OCI-LY7 (cell line): ENCODE measurements around the gene RCL1. TPM values are rescaled to one million over a fixed set of nuclear protein-coding genes. Genes with fewer than 3 reads are reported as not detected.
A peak's percentile ranks its signal among the peaks of the same experiment; 100 is the strongest.

Source experiments
- BruUV-seq: library from RNA; stranded (reverse); fragments of 400-500 nt; replicated peaks from 2 replicates; lab custom pipeline; 2021; lab: Mats Ljungman, UMichigan
- CTCF ChIA-PET: fragments of 300-600 bp; sonication (Branson Sonifier 250); formaldehyde crosslinking; loops from one replicate; lab custom pipeline; 2022; ENCODE audit warnings: antibody characterized with exemption; ENCODE audit not compliant: unreplicated experiment; lab: Charles Lee
- POLR2A ChIA-PET: fragments of 300-600 bp; sonication (Branson Sonifier 250); formaldehyde crosslinking; loops from one replicate; lab custom pipeline; 2022; ENCODE audit warnings: antibody characterized with exemption; lab: Charles Lee
- DNase-seq: peaks from one replicate; pipeline ENCODE4 v3.0.0-alpha.2; 2015; ENCODE audit warnings: low spot score
- H2AFZ ChIP-seq: fragments of 200-600 bp; sonication (generic), shearing (Covaris generic); 2 replicates; pipeline ENCODE4 v1.6.1; 2014; ENCODE audit warnings: mild to moderate bottlenecking, antibody characterized with exemption, low read length, moderate library complexity
- H3K27ac ChIP-seq: fragments of 200-600 bp; sonication (generic); 2 replicates; pipeline ENCODE4 v1.5.1; 2014; ENCODE audit warnings: mixed run types, low read depth, mild to moderate bottlenecking, moderate library complexity, low read length, inconsistent platforms; ENCODE audit not compliant: poor library complexity, severe bottlenecking
- H3K36me3 ChIP-seq: fragments of 200-600 bp; sonication (generic); 2 replicates; pipeline ENCODE4 v1.6.1; 2014; ENCODE audit warnings: mild to moderate bottlenecking, antibody characterized with exemption, low read length, moderate library complexity, mixed read lengths; ENCODE audit not compliant: insufficient read depth
- H3K4me1 ChIP-seq: fragments of 200-600 bp; sonication (generic); 2 replicates; pipeline ENCODE4 v1.5.1; 2014; ENCODE audit warnings: mild to moderate bottlenecking, low read length; ENCODE audit not compliant: insufficient read depth, poor library complexity, severe bottlenecking
- H3K4me2 ChIP-seq: fragments of 200-600 bp; sonication (generic); 2 replicates; pipeline ENCODE4 v1.6.1; 2014; ENCODE audit warnings: mild to moderate bottlenecking, low read length
- H3K4me3 ChIP-seq: fragments of 200-600 bp; sonication (generic); 2 replicates; pipeline ENCODE4 v1.5.1; 2014; ENCODE audit warnings: mild to moderate bottlenecking, low read depth, low read length; ENCODE audit not compliant: poor library complexity, severe bottlenecking
- H3K79me2 ChIP-seq: fragments of 200-600 bp; sonication (generic); 2 replicates; pipeline ENCODE4 v1.6.1; 2016; ENCODE audit warnings: low read depth, mild to moderate bottlenecking, low read length, moderate library complexity, mixed read lengths; ENCODE audit not compliant: insufficient read depth
- H3K9me2 ChIP-seq: fragments of 200-600 bp; sonication (generic); 2 replicates; pipeline ENCODE4 v1.6.1; 2016; ENCODE audit warnings: mild to moderate bottlenecking, low read length, mixed read lengths; ENCODE audit not compliant: insufficient read depth
- H3K9me3 ChIP-seq: fragments of 200-600 bp; sonication (generic); 2 replicates; pipeline ENCODE4 v1.6.1; 2014; ENCODE audit warnings: mild to moderate bottlenecking, mixed run types, low read length, mixed read lengths
- H4K20me1 ChIP-seq: fragments of 200-600 bp; sonication (generic); 2 replicates; pipeline ENCODE4 v1.6.1; 2014; ENCODE audit warnings: mild to moderate bottlenecking, antibody characterized with exemption, low read length, moderate library complexity, mixed read lengths; ENCODE audit not compliant: insufficient read depth
- EZH2phosphoT487 ChIP-seq: fragments of 200-600 bp; sonication (generic); IDR thresholded peaks from 2 replicates; pipeline ENCODE4 v1.6.1; 2018; ENCODE audit warnings: low read depth, borderline replicate concordance, mild to moderate bottlenecking, mixed run types, antibody characterized with exemption, low read length, moderate library complexity, mixed read lengths
- intact Hi-C: fragments of 100-400 bp; cut with micrococcal nuclease; formaldehyde crosslinking; loops from one replicate; pipeline ENCODE4 v1.10.0; 2022; ENCODE audit not compliant: unreplicated experiment
- total RNA-seq, 2 experiments: library from RNA; depleted of rRNA in 1 of 2; stranded (reverse); fragments of >200 nt in 1 of 2; shearing (Covaris generic) in 1 of 2; gene quantifications; 2 replicates each; pipeline ENCODE4 v1.2.3, GENCODE V29; 2014 to 2022
- TF ChIP-seq, protein P1 (sequence below): fragments of 200-600 bp; sonication (generic); conservative IDR thresholded peaks from 2 replicates; pipeline ENCODE4 v1.5.1; 2014; ENCODE audit warnings: mild to moderate bottlenecking, antibody characterized with exemption, low read length, moderate library complexity, mixed read lengths

RCL1 gene
- total RNA-seq, 2 experiments from 2014 or later: 27.5 to 31.3 TPM

DNA sequence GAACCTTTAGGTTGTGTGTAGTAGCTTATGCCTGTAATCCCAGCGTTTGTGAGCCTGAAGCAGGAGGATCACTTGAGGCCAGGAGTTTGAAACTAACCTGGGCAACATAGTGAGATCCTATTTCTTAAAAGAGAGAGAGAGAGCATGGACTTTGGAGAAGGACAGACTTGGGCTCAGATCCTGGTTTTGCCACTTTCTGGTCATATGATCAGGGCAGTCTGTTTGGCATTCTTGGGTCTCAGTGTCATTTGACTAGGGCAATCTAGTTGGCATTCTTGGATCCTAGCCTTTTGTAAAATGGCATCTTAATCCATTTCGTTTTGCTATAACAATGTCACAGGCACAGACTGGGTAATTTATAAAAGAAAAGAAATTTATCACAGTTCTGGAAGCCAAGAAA lies 28.4 kb downstream of the RCL1 start:
- H4K20me1 ChIP-seq: peaks cover 18% of the 10 kb centered on the region
- H3K4me2 ChIP-seq: no peak overlapping the region
- no peak overlapping the region for H3K4me3 ChIP-seq
- peaks cover 12% of the 10 kb centered on the region for H3K4me1 ChIP-seq
- H2AFZ ChIP-seq: no peak overlapping the region
- ChIA-PET POLR2A (no interaction called here), CTCF (no interaction called here)
- H3K27ac ChIP-seq: no peak overlapping the region
- no peaks in the 10 kb centered on the region for H3K9me2 ChIP-seq
- peaks cover 5% of the 10 kb centered on the region for H3K36me3 ChIP-seq
- TF ChIP-seq EZH2phosphoT487: no peak
- TF ChIP-seq, protein P1, sequence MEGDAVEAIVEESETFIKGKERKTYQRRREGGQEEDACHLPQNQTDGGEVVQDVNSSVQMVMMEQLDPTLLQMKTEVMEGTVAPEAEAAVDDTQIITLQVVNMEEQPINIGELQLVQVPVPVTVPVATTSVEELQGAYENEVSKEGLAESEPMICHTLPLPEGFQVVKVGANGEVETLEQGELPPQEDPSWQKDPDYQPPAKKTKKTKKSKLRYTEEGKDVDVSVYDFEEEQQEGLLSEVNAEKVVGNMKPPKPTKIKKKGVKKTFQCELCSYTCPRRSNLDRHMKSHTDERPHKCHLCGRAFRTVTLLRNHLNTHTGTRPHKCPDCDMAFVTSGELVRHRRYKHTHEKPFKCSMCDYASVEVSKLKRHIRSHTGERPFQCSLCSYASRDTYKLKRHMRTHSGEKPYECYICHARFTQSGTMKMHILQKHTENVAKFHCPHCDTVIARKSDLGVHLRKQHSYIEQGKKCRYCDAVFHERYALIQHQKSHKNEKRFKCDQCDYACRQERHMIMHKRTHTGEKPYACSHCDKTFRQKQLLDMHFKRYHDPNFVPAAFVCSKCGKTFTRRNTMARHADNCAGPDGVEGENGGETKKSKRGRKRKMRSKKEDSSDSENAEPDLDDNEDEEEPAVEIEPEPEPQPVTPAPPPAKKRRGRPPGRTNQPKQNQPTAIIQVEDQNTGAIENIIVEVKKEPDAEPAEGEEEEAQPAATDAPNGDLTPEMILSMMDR: no peak
- no peak for DNase-seq
- no TSS peak for BruUV-seq
- H3K79me2 ChIP-seq: peaks cover 80% of the 10 kb centered on the region
- intact Hi-C loops: no loop called here
- no peaks in the 10 kb centered on the region for H3K9me3 ChIP-seq

DNA sequence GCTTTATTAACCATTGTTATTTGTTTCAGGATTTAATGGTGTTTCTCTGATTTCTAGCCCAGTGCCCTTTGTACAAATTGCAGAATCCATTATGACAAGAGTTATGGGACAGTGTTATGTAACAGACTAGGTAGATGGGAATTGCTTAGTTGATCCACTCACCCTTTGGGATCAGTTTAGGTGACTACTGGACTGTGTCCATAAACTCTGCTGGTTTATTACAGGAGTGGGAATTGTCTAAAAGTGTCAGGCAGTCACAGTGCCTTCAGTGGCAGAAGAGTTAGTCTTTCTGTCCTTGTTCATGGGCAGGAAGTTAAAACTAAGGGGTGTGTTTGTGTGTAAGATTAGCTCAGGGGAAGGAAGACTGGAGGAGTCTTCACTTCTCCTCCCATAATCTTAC lies 29.3 kb downstream of the RCL1 start:
- Histone ChIP-seq H3K9me3 (no peaks in the 10 kb centered on the region), H3K9me2 (no peaks in the 10 kb centered on the region), H3K27ac (no peak overlapping the region), H3K79me2 (peaks cover 71% of the 10 kb centered on the region), H3K36me3 (peaks cover 14% of the 10 kb centered on the region), H3K4me1 (peaks cover 10% of the 10 kb centered on the region), H4K20me1 (peaks cover 18% of the 10 kb centered on the region), H2AFZ (no peak overlapping the region), H3K4me2 (peak overlapping the region; percentile 55; the same call in 1 of the 2 replicates), H3K4me3 (no peak overlapping the region)
- no TSS peak for BruUV-seq
- no peak for DNase-seq
- ChIA-PET CTCF (no interaction called here), POLR2A (interaction anchor here (0.6 to 1.7 kb wide), 4 partner anchors 9 to 453 kb away, joined by 3 to 5 read pairs (median 3); no protein-coding TSS in a partner anchor)
- intact Hi-C loops: no loop called here
- TF ChIP-seq, protein P1: no peak
- no peak for TF ChIP-seq EZH2phosphoT487

DNA sequence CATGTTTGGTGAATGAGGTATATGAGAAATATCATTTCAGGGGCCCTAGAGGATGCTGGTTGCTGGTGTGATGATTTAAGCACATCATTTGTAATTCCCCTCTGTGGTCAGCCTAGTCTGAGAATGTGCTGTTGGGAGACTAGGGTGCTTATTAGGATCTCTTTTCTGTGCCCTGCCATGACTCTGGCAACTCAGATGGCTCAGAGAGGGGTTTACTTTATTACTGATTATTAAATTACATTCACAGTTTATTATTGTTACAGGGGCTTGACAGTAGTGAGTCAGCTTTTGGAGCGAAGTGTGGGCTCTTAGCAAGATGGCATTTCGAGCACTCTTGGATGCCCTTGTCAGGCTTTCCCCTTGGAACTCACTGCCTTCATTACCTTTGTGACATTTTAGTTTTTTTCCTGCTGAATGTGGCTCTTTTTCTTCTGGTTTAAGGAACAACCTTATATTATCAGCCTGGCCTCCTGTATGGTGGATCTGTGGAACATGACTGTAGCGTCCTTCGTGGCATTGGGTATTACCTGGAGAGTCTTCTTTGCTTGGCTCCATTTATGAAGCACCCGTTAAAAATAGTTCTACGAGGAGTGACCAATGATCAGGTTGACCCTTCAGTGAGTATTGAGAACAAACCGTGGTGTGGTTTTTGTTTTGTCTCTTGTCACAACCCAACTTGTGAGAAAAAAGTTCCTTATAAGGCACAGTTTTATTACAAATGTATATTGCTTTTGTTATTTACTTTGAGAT lies 33.8 kb downstream of the RCL1 start:
- no peak overlapping the region for H3K4me2 ChIP-seq
- H3K36me3 ChIP-seq: peaks cover 40% of the 10 kb centered on the region
- TF ChIP-seq, protein P1: no peak
- no peak for TF ChIP-seq EZH2phosphoT487
- ChIA-PET CTCF (no interaction called here), POLR2A (interaction anchor here (0.6 to 2.0 kb wide), 7 partner anchors 8 to 449 kb away, joined by 3 to 8 read pairs (median 4); no protein-coding TSS in a partner anchor)
- no peaks in the 10 kb centered on the region for H3K9me3 ChIP-seq
- H3K27ac ChIP-seq: no peak overlapping the region
- BruUV-seq: no TSS peak
- H3K4me1 ChIP-seq: peaks cover 10% of the 10 kb centered on the region
- H3K4me3 ChIP-seq: no peak overlapping the region
- DNase-seq: no peak
- intact Hi-C loops: no loop called here
- peaks cover 11% of the 10 kb centered on the region for H4K20me1 ChIP-seq
- H3K9me2 ChIP-seq: no peaks in the 10 kb centered on the region
- peaks cover 27% of the 10 kb centered on the region; the same call in 1 of the 2 replicates for H3K79me2 ChIP-seq
- H2AFZ ChIP-seq: no peak overlapping the region
